HL-60 (cell line): ENCODE data around the gene HOXD8.
A peak's percentile ranks its signal among the peaks of the same experiment; 100 is the strongest.

Experiments used
- DNase-seq, 2 experiments: peaks; one replicate each; pipeline ENCODE4 v3.0.0-alpha.2; 2010 to 2020; ENCODE audit warnings: low read depth in 1 of 2, low spot score in 1 of 2
- H3K27ac ChIP-seq: fragments of 250-450 bp; sonication (Bioruptor Pico); replicated peaks from 2 replicates; pipeline ENCODE4 v1.5.1; 2020; ENCODE audit warnings: mild to moderate bottlenecking, moderate library complexity
- H3K27me3 ChIP-seq: fragments of 250-450 bp; sonication (Bioruptor Pico); 2 replicates; pipeline ENCODE4 v1.5.1; 2021; ENCODE audit warnings: mild to moderate bottlenecking, moderate library complexity; ENCODE audit not compliant: insufficient read depth, poor library complexity, severe bottlenecking
- H3K4me3 ChIP-seq: replicated peaks from 2 replicates; pipeline ENCODE4 v1.5.1; 2011; ENCODE audit warnings: mild to moderate bottlenecking, control low read depth, low read length; ENCODE audit not compliant: insufficient read depth
- GABPA ChIP-seq: IDR thresholded peaks from 2 replicates; pipeline ENCODE4 v1.6.1; 2012; ENCODE audit warnings: low read depth
- POLR2AphosphoS5 ChIP-seq: IDR thresholded peaks from 2 replicates; pipeline ENCODE4 v1.6.1; 2012; ENCODE audit warnings: low read depth
- SPI1 ChIP-seq: IDR thresholded peaks from 2 replicates; pipeline ENCODE4 v1.6.1; 2012; ENCODE audit warnings: low read depth, mild to moderate bottlenecking, borderline replicate concordance
- TF ChIP-seq, protein P1 (sequence below): IDR thresholded peaks from 2 replicates; pipeline ENCODE4 v1.6.1; 2012; ENCODE audit warnings: low read depth; ENCODE audit not compliant: insufficient replicate concordance
- TF ChIP-seq, protein P2 (sequence below): IDR thresholded peaks from one replicate; pipeline ENCODE4 v1.5.1; 2011; ENCODE audit warnings: low read length, control low read depth, inconsistent platforms; ENCODE audit not compliant: insufficient read depth

The HOXD8 gene

DNA sequence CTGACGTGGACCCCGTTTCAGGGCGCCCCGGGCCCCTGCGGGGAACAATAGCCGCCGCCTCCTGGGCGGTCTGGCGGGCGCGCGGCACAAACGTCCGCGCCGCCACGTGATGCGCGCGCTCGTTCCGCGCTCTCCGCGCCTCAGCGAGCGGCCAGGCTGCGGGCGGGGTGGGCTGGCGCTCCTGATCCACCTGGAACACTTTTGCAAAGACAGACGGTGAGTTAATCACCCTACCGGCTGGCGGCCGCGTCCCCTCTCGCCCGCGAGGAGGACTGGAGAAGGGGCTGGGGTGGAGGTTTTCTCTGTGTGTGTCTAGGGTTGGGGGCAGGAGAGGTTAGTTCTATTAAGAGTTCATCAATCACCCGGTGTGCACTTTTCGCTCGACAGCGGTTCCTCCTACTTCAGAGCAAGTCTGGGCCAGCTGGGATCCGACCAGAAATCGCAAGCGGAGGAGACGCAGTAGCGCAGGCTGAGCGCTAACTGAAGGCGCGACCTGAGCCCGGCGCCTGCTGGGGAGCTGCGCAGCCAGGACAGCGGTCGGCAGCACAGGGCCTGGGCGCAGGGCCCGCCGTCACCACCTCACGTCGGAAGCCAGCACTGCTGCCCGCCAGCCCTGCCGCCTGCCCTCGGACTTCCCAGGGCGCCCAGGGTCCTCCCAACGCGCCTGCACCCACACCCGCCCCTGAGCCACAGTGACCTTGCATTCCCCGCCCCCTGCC lies 48.7 kb downstream of the HOXD8 start:
- DNase-seq, result no peak

DNA sequence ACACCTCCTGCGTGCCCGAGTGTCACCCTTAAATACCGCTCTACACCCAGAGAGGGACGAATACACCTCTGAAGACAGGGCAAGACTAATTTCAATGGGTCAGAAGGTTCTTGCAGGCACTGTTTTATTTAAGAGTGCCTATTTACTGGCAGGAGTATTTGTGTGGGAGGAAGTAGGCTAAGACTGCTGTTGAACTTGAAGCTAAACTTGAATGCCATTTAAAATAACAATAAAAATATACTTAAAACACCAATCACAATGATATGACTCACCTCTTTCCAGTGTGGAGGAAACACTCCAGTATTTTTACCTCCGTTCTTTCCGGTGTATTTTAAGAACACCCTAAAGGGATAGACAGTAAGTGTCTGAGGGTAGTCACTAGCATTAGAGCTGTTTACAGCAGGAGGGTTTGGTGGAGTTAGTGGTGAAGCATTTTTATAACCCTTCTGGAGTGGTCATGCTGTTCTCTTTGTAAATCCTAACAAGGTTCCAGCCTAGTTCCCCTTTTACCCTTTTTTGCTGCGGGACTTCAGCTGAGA lies 49.3 kb downstream of the HOXD8 start:
- DNase-seq, result no peak
- Histone ChIP-seq H3K4me3 (no peak overlapping the region), H3K27me3 (peaks cover 62% of the 10 kb centered on the region), H3K27ac (no peak overlapping the region)
- TF ChIP-seq, protein P1, sequence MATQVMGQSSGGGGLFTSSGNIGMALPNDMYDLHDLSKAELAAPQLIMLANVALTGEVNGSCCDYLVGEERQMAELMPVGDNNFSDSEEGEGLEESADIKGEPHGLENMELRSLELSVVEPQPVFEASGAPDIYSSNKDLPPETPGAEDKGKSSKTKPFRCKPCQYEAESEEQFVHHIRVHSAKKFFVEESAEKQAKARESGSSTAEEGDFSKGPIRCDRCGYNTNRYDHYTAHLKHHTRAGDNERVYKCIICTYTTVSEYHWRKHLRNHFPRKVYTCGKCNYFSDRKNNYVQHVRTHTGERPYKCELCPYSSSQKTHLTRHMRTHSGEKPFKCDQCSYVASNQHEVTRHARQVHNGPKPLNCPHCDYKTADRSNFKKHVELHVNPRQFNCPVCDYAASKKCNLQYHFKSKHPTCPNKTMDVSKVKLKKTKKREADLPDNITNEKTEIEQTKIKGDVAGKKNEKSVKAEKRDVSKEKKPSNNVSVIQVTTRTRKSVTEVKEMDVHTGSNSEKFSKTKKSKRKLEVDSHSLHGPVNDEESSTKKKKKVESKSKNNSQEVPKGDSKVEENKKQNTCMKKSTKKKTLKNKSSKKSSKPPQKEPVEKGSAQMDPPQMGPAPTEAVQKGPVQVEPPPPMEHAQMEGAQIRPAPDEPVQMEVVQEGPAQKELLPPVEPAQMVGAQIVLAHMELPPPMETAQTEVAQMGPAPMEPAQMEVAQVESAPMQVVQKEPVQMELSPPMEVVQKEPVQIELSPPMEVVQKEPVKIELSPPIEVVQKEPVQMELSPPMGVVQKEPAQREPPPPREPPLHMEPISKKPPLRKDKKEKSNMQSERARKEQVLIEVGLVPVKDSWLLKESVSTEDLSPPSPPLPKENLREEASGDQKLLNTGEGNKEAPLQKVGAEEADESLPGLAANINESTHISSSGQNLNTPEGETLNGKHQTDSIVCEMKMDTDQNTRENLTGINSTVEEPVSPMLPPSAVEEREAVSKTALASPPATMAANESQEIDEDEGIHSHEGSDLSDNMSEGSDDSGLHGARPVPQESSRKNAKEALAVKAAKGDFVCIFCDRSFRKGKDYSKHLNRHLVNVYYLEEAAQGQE, result no peak
- TF ChIP-seq SPI1, result no peak
- TF ChIP-seq, protein P2, sequence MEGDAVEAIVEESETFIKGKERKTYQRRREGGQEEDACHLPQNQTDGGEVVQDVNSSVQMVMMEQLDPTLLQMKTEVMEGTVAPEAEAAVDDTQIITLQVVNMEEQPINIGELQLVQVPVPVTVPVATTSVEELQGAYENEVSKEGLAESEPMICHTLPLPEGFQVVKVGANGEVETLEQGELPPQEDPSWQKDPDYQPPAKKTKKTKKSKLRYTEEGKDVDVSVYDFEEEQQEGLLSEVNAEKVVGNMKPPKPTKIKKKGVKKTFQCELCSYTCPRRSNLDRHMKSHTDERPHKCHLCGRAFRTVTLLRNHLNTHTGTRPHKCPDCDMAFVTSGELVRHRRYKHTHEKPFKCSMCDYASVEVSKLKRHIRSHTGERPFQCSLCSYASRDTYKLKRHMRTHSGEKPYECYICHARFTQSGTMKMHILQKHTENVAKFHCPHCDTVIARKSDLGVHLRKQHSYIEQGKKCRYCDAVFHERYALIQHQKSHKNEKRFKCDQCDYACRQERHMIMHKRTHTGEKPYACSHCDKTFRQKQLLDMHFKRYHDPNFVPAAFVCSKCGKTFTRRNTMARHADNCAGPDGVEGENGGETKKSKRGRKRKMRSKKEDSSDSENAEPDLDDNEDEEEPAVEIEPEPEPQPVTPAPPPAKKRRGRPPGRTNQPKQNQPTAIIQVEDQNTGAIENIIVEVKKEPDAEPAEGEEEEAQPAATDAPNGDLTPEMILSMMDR, result no peak

More for the DNA sequence above, 48.7 kb downstream of the HOXD8 start:
- peaks cover 68% of the 10 kb centered on the region for H3K27me3 ChIP-seq
- no peak overlapping the region for H3K27ac ChIP-seq
- no peak for TF ChIP-seq SPI1
- TF ChIP-seq, protein P1, result no peak
- TF ChIP-seq, protein P2, result no peak
- TF ChIP-seq POLR2AphosphoS5, result no peak
- no peak for TF ChIP-seq GABPA
- peak overlapping the region; percentile 26 for H3K4me3 ChIP-seq

DNA sequence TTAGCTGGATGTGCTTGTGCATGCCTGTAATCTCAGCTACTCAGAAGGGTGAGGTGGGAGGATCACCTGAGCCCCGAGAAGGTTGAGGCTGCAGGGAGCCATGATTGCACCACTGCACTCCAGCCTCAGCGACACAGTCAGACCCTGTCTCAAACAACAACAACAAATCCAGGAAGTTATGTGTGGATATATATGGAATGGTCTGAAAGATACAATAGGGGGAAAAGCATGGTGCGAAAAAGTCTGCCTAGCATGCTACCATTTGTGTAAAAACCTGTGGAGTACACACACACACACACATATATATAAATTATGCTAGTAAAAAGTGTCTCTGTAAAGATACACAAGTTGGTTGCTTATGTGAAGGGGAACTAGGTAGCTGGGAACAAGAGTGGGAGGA lies 52.0 kb downstream of the HOXD8 start:
- no peak for TF ChIP-seq SPI1
- no peak for TF ChIP-seq GABPA
- TF ChIP-seq, protein P1, result no peak
- TF ChIP-seq POLR2AphosphoS5, result no peak
- TF ChIP-seq, protein P2, result no peak
- H3K4me3 ChIP-seq, result no peak overlapping the region
- no peak for DNase-seq
- H3K27me3 ChIP-seq, result peaks cover 44% of the 10 kb centered on the region
- no peak overlapping the region for H3K27ac ChIP-seq
